PC-3 (cell line): ENCODE results near the gene METTL9. TPM values are rescaled to one million over a fixed set of nuclear protein-coding genes. Genes with fewer than 3 reads are reported as not detected.

Experiments used
- ATAC-seq: fragments of 200-7000 bp; cut with Tn5 transposase; 2 replicates; pipeline ENCODE4 v1.9.1; 2020; ENCODE audit warnings: mild to moderate bottlenecking, moderate library complexity
- BruUV-seq: library from RNA; stranded (reverse); fragments of 400-500 nt; replicated peaks from 2 replicates; lab custom pipeline; 2021; lab: Mats Ljungman, UMichigan
- CTCF ChIA-PET: fragments of 300-600 bp; sonication (Branson Sonifier 250); formaldehyde crosslinking; loops from one replicate; lab custom pipeline; 2022; ENCODE audit warnings: antibody characterized with exemption; lab: Charles Lee
- POLR2A ChIA-PET: fragments of 300-600 bp; sonication (Branson Sonifier 250); formaldehyde crosslinking; loops from one replicate; lab custom pipeline; 2022; ENCODE audit warnings: antibody characterized with exemption; ENCODE audit not compliant: unreplicated experiment; lab: Charles Lee
- DNase-seq: peaks from one replicate; pipeline ENCODE4 v3.0.0-alpha.2; 2015
- H2AFZ ChIP-seq: fragments of 300-600 bp; sonication (generic); 2 replicates; pipeline ENCODE4 v1.6.0; 2016; ENCODE audit warnings: antibody characterized with exemption, low read length
- H3F3A ChIP-seq: fragments of 300-600 bp; sonication (generic); one replicate; pipeline ENCODE4 v1.6.0; 2017; ENCODE audit warnings: antibody characterized with exemption, low read length, control low read depth, mild to moderate bottlenecking; ENCODE audit not compliant: unreplicated experiment
- H3K27ac ChIP-seq: fragments of 300-600 bp; sonication (generic); 2 replicates; pipeline ENCODE4 v1.5.1; 2016; ENCODE audit warnings: mild to moderate bottlenecking, low read length
- H3K27me3 ChIP-seq: fragments of 300-600 bp; sonication (generic); 2 replicates; pipeline ENCODE4 v1.6.1; 2016; ENCODE audit warnings: low read length, mixed read lengths
- H3K36me3 ChIP-seq: fragments of 300-600 bp; sonication (generic); 2 replicates; pipeline ENCODE4 v1.6.1; 2016; ENCODE audit warnings: low read depth, mixed run types, low read length, mixed read lengths
- H3K4me1 ChIP-seq: fragments of 300-600 bp; sonication (generic); 2 replicates; pipeline ENCODE4 v1.5.1; 2016; ENCODE audit warnings: low read length; ENCODE audit not compliant: insufficient read depth
- H3K4me2 ChIP-seq: fragments of 300-600 bp; sonication (generic); 2 replicates; pipeline ENCODE4 v1.6.0; 2016; ENCODE audit warnings: low read length
- H3K4me3 ChIP-seq: fragments of 300-600 bp; sonication (generic); 2 replicates; pipeline ENCODE4 v1.5.1; 2016; ENCODE audit warnings: mild to moderate bottlenecking, low read length, mixed read lengths
- H3K79me2 ChIP-seq: fragments of 300-600 bp; sonication (generic); 2 replicates; pipeline ENCODE4 v1.6.1; 2017; ENCODE audit warnings: low read length, mixed read lengths
- H3K9ac ChIP-seq: fragments of 300-600 bp; sonication (generic); 2 replicates; pipeline ENCODE4 v1.6.0; 2016; ENCODE audit warnings: mild to moderate bottlenecking, low read length
- H3K9me2 ChIP-seq: fragments of 300-600 bp; sonication (generic); replicated peaks from 2 replicates; pipeline ENCODE4 v1.6.1; 2016; ENCODE audit warnings: mixed run types, low read length, mixed read lengths
- H3K9me3 ChIP-seq: fragments of 300-600 bp; sonication (generic); 2 replicates; pipeline ENCODE4 v1.6.1; 2016; ENCODE audit warnings: low read length, mixed read lengths
- H4K20me1 ChIP-seq: fragments of 300-600 bp; sonication (generic); 2 replicates; pipeline ENCODE4 v1.6.1; 2016; ENCODE audit warnings: low read length, mixed read lengths
- CTCF ChIP-seq: fragments of 300-600 bp; sonication (generic); conservative IDR thresholded peaks from 2 replicates; pipeline ENCODE4 v1.5.1; 2017; ENCODE audit warnings: antibody characterized with exemption, low read depth, mild to moderate bottlenecking, low read length
- EZH2 ChIP-seq: fragments of 300-600 bp; sonication (generic); IDR thresholded peaks from one replicate; pipeline ENCODE4 v1.6.1; 2017; ENCODE audit warnings: antibody characterized with exemption, mild to moderate bottlenecking, low read length; ENCODE audit not compliant: unreplicated experiment
- EZH2phosphoT487 ChIP-seq: fragments of 300-600 bp; sonication (generic); IDR thresholded peaks from 2 replicates; pipeline ENCODE4 v1.6.1; 2018; ENCODE audit warnings: mild to moderate bottlenecking, antibody characterized with exemption, low read length, borderline replicate concordance
- intact Hi-C: fragments of 100-400 bp; cut with micrococcal nuclease; formaldehyde crosslinking; loops from 2 replicates; pipeline ENCODE4 v1.9.0; 2023
- total RNA-seq: library from RNA; depleted of rRNA; stranded (reverse); fragments of >200 nt; gene quantifications from 2 replicates; pipeline ENCODE4 v1.2.3, GENCODE V29; 2014

METTL9 gene
- total RNA-seq, 1 experiment from 2014 or later, result 133 TPM

- intact Hi-C loops, result loop anchor here (1.0 kb wide), 1 partner anchor 8 kb away; no protein-coding TSS in a partner anchor
- BruUV-seq, result TSS peak; percentile 94
Measured at GRCh38 chr16:21598701-21599121, 666 bp upstream of the METTL9 start.

GRCh38 chr16:21600031-21600773, 825 bp downstream of the METTL9 start:
- Histone ChIP-seq H3K4me1 (peaks cover 8% of the 10 kb centered on the region), H3K9me2 (no peaks in the 10 kb centered on the region), H3K4me2 (peak overlapping the region; percentile 86), H3F3A (no peaks in the 10 kb centered on the region), H3K27ac (peak overlapping the region; percentile 74), H3K9me3 (no peaks in the 10 kb centered on the region), H3K9ac (peak overlapping the region; percentile 91), H3K36me3 (no peaks in the 10 kb centered on the region), H4K20me1 (peaks cover 11% of the 10 kb centered on the region), H3K27me3 (no peaks in the 10 kb centered on the region), H3K4me3 (peak overlapping the region; percentile 94), H2AFZ (peak overlapping the region; percentile 60), H3K79me2 (peaks cover 54% of the 10 kb centered on the region)
- CTCF ChIA-PET, result no interaction called here
- POLR2A ChIA-PET, result interaction anchor here (0.6 to 1.0 kb wide), 3 partner anchors 10 to 11 kb away, joined by 7 to 9 read pairs (median 9); no protein-coding TSS in a partner anchor
- BruUV-seq, result TSS peak; percentile 48
- DNase-seq, result peak; percentile 34
- no peak for TF ChIP-seq EZH2
- no peak for TF ChIP-seq CTCF
- no peak for TF ChIP-seq EZH2phosphoT487
- intact Hi-C loops, result no loop called here
- ATAC-seq, result peak; percentile 9

More at GRCh38 chr16:21598701-21599121, 666 bp upstream of the METTL9 start:
- H3K9me3 ChIP-seq, result no peaks in the 10 kb centered on the region
- H3K79me2 ChIP-seq, result peaks cover 39% of the 10 kb centered on the region
- ATAC-seq, result peak; percentile 7
- CTCF ChIA-PET, result no interaction called here
- H3K9ac ChIP-seq, result peak overlapping the region; percentile 91
- peak overlapping the region; percentile 99 for H3K4me2 ChIP-seq
- H3K27ac ChIP-seq, result peak overlapping the region; percentile 32
- no peak for DNase-seq
- H3K4me1 ChIP-seq, result peaks cover 8% of the 10 kb centered on the region
- TF ChIP-seq EZH2phosphoT487 (no peak), CTCF (no peak), EZH2 (no peak)
- H3K36me3 ChIP-seq, result no peaks in the 10 kb centered on the region
- no peaks in the 10 kb centered on the region for H3K9me2 ChIP-seq
- POLR2A ChIA-PET, result no interaction called here
- H3K4me3 ChIP-seq, result peak overlapping the region; percentile 94
- no peaks in the 10 kb centered on the region for H3K27me3 ChIP-seq
- peaks cover 11% of the 10 kb centered on the region for H4K20me1 ChIP-seq
- peak overlapping the region; percentile 97 for H2AFZ ChIP-seq
- no peaks in the 10 kb centered on the region for H3F3A ChIP-seq

GRCh38 chr16:21602785-21603184, 3.4 kb downstream of the METTL9 start:
- ATAC-seq (no peak), DNase-seq (no peak)
- Histone ChIP-seq H3K4me3 (no peak overlapping the region), H3K4me1 (peaks cover 21% of the 10 kb centered on the region), H2AFZ (no peak overlapping the region), H3F3A (no peaks in the 10 kb centered on the region), H3K4me2 (no peak overlapping the region), H3K9me2 (no peaks in the 10 kb centered on the region), H3K9ac (no peak overlapping the region), H3K36me3 (no peaks in the 10 kb centered on the region), H4K20me1 (peaks cover 17% of the 10 kb centered on the region), H3K9me3 (no peaks in the 10 kb centered on the region), H3K27me3 (no peaks in the 10 kb centered on the region), H3K27ac (no peak overlapping the region), H3K79me2 (peaks cover 80% of the 10 kb centered on the region)
- CTCF ChIA-PET, result no interaction called here
- BruUV-seq, result no TSS peak
- TF ChIP-seq EZH2, result no peak
- TF ChIP-seq CTCF, result no peak
- TF ChIP-seq EZH2phosphoT487, result no peak
- POLR2A ChIA-PET, result interaction anchor here (0.6 kb wide), 1 partner anchor 9 kb away, joined by 5 read pairs; no protein-coding TSS in a partner anchor
- intact Hi-C loops, result no loop called here
